HL-60 (cell line): Measurements from ENCODE around the gene CRYBA2.

ENCODE experiments used
- CTCF ChIP-seq: IDR thresholded peaks from one replicate; pipeline ENCODE4 v1.5.1; 2011; ENCODE audit warnings: low read length, control low read depth, inconsistent platforms; ENCODE audit not compliant: insufficient read depth
- POLR2AphosphoS5 ChIP-seq: IDR thresholded peaks from 2 replicates; pipeline ENCODE4 v1.6.1; 2012; ENCODE audit warnings: low read depth
- REST ChIP-seq: IDR thresholded peaks from 2 replicates; pipeline ENCODE4 v1.6.1; 2012; ENCODE audit warnings: low read depth; ENCODE audit not compliant: insufficient replicate concordance
- SPI1 ChIP-seq: IDR thresholded peaks from 2 replicates; pipeline ENCODE4 v1.6.1; 2012; ENCODE audit warnings: low read depth, mild to moderate bottlenecking, borderline replicate concordance

- no peak for TF ChIP-seq CTCF
- TF ChIP-seq POLR2AphosphoS5: no peak
- no peak for TF ChIP-seq SPI1
- TF ChIP-seq REST: no peak
Observed at GRCh38 chr2:218960309-218961165, 32.7 kb downstream of the CRYBA2 start.
